ENCODE data around the gene KCNT1.

The KCNT1 gene

GRCh38 chr9:135674977-135675376 is 27.0 kb upstream of the KCNT1 start:
- no peak for DNase-seq

DNA sequence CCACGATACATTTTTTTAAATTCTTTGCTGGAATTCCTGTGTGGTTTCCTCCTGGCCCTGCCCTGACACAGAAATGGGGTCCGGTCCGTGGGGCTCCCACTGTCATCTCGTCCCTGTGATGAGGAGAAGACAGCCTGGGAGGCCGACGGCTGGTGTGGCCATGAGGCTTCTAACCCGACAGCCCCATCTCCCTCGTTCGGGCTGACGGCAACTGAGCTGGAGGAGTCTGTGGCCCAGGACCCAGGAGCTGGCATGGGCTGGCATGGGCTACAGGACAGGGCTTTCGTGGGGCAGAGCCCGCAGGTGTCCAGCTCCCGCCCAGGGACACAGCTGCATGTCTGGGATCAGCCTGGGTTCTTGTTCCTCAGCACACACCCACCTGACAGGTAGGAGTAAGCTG is 25.1 kb upstream of the KCNT1 start:
- no peak for DNase-seq

DNA sequence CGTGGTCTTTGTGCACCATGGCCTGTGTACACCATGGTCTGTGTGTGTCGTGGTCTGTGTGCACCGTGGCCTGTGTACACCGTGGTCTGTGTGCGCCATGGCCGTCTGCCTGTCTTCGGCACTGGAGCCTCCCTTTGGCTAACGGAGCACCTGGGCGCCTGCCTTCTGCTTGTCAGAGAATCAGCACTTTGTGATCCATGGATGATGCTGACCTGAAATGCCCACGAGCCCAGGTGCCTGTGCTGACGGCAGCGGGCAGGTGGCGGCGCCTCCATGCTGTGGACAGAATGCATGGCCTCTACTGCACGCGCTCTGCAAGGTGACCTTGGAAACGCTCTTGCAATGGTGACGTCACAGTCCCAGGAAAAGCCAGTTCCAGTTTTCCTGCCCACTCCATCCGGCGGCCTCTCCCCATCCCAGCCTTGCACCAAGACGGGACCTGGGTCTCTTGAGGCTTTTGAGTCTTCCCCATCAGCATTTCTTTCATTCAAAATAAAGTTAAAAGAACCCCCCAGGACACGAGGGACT is 24.3 kb upstream of the KCNT1 start:
- no peak for DNase-seq

GRCh38 chr9:135678236-135679017 is 23.6 kb upstream of the KCNT1 start:
- DNase-seq, result no peak

DNA sequence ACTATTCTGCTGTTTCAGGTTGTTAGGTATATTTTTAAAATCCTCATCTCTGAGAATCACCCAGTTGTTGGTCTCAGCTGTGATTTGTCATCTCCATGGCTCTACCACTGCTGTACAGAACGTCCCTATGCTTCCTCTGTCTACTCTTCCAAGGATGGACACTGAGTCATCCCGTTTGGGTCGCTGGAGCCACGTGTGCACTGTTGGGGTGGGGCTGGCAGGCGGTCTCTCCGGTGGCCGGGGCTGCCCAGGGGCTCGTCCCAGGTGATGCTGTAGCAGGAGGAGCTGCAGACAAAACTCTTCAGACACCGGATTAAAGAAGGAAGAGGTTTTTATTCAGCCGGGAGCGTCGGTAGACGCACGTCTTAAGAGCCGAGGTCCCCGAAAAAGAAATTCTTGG is 21.9 kb upstream of the KCNT1 start:
- no peak for DNase-seq

DNA sequence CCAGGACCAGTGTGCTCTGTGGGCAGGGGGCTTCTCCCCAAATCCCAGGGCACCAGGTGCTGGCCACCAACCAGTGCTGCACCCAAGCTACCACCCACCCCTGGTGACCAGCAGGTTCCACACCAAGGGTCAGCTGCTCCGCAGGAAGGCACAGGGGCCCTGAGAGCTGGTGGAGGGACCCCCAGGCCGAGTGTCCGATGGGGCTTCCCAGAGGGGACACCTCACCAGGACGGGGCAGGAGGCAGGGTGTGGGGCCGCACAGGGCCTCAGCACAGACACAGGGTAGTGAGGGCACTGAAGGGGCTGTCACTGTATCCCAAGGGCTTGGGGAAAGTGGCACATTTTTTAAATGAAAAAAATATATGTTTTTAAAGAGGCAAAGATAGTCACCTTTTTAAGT is 20.8 kb upstream of the KCNT1 start:
- DNase-seq, result no peak

- DNase-seq, result no peak
These were observed 18.5 kb upstream of the KCNT1 start for GRCh38 chr9:135683401-135684034.

- DNase-seq, result no peak
These were observed 17.3 kb upstream of the KCNT1 start for GRCh38 chr9:135684691-135685090.

GRCh38 chr9:135687216-135687615 is 14.8 kb upstream of the KCNT1 start:
- no peak for DNase-seq

DNA sequence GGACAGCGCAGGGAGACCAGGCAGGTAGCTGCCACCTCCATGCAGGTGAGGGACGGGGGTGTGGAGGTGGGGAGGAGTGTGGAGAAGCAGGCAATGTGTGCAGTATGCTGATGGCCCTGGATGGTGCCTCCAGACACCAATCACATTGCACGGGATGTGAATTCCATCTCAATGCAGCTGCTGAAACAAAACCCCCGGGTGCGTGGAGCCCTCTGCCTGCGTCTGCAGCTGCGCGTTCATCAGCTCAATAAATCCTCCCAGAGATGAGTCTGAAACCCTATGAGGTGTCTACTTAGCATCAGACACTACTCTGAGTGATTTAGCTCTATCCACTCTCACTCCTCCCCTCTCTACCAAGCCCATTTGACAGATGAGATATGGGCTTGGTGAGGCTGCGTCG is 13.0 kb upstream of the KCNT1 start:
- no peak for DNase-seq

- no peak for DNase-seq
These were observed 11.0 kb upstream of the KCNT1 start for GRCh38 chr9:135690836-135691570.

- no peak for DNase-seq
These were observed 9.6 kb upstream of the KCNT1 start for GRCh38 chr9:135692410-135692809.

GRCh38 chr9:135693265-135693664 is 8.7 kb upstream of the KCNT1 start:
- DNase-seq, result no peak

GRCh38 chr9:135693771-135694170 is 8.2 kb upstream of the KCNT1 start:
- DNase-seq, result no peak

GRCh38 chr9:135694414-135694813 is 7.6 kb upstream of the KCNT1 start:
- DNase-seq, result no peak

DNA sequence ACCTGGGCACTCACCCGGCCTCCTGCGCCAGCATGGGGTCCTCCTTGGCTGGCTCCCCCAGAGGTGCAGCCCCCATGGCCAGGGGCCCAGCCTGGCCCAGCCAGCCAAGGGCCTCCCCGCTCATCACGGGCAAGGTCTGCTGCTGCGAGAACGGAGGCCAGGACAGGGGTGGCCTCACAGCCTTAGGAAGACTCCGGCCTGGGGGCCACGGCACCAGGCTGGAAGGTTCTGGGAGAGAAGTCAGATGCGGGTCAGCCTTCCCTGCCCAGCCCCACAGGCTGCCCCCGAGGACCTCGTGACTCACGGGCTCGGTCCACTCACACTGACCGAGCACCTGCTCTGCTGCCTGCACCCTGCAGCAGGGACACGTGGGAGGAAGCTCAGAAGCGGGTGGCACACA is 6.9 kb upstream of the KCNT1 start:
- DNase-seq, result no peak

- DNase-seq, result no peak
These were observed 6.3 kb upstream of the KCNT1 start for GRCh38 chr9:135695642-135696041.

GRCh38 chr9:135696446-135696845 is 5.5 kb upstream of the KCNT1 start:
- DNase-seq, result no peak

- no peak for DNase-seq
These were observed 4.8 kb upstream of the KCNT1 start for GRCh38 chr9:135697226-135697625.

DNA sequence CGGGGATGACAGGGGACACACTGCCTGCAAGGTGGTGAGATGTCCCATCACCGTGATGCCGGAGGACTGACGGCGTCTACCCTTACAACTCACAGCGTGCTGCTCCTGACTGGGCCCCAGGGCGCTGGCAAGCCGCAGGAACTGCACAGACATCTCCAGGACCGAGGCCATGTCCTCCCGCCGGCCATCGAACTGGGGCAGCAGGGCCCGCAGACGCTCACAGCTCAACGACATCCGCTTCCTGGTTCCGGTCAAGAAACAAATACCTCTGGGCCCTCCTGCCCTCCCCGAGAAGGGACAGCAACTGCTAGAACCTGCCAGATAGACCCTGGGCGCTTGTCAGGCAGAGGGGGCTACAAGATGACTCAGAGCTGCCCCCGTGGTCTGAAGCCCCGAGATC is 3.7 kb upstream of the KCNT1 start:
- no peak for DNase-seq

GRCh38 chr9:135698767-135699166 is 3.2 kb upstream of the KCNT1 start:
- DNase-seq, result no peak

DNA sequence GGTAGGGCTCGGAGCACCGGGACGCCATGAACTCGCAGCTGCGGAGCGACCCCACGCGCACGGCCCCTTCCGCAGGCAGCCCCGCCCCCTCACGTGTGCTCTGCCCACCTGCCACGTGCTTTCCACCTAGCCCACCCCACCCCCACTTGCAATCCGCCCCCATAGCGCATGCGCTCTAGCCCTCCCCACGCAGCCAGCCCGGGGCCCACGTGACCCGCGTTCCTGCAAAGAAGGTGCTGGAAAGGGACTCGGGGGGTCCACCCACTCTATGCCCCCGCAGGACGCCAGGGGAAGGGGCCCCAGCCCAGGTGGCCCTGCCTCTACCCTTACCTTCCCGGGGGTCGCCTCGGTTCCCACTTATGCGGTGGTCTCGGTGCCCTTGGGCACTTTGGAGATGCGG is 2.5 kb upstream of the KCNT1 start, which contains the start of gene SOHLH1:
TSS of gene SOHLH1 (minus strand) at position 42 of the 400 bp plus-strand sequence. CDS start at position 28, 14 bp downstream.
- no peak for DNase-seq

- DNase-seq, result no peak
These were observed 1.5 kb upstream of the KCNT1 start for GRCh38 chr9:135700525-135700924.

Measured in activated CD4-positive, alpha-beta T cell treated with anti-CD3 and anti-CD28 coated beads, Interleukin-10, Interleukin-2, amounts not matched to agents 100 ng/mL and 50 ng/mL, durations not matched to agents 16 hours and 8 hours (primary cell).